ENCODE data around the gene TBC1D5.

The TBC1D5 gene

DNA sequence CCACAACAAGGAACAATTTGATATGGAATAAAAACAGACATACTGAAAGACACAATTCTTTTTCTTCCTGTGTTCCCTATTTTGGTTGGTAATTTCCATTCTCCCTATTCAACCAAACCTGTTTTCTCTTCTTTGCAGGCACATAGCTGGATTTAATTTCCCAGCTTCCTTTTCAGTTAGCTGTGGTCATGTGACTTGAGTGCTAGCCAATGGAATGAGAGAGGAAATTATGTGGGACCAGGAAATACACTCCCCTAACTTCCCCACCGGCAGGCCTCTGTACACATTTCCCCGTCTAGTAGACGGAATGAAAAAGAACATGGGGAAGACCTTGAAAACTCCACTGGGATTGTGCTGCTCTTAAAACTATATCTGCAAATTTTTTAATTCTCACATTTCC, 351.6 kb downstream of the TBC1D5 start:
- H3K9ac ChIP-seq (ENCODE audit: low read length) = no peak overlapping the region
- no peak overlapping the region for H3K4me3 ChIP-seq (ENCODE audit: low read length)
- no peak overlapping the region for H3K27ac ChIP-seq (ENCODE audit: low read depth, low read length)
- H3K36me3 ChIP-seq (ENCODE audit: control insufficient read depth, insufficient read depth, low read length) = no peaks in the 10 kb centered on the region
- H3K27me3 ChIP-seq (ENCODE audit: control insufficient read depth, insufficient read depth, low read length) = no peaks in the 10 kb centered on the region
- no peaks in the 10 kb centered on the region for H3K4me1 ChIP-seq (ENCODE audit: control insufficient read depth, insufficient read depth, low read length)

DNA sequence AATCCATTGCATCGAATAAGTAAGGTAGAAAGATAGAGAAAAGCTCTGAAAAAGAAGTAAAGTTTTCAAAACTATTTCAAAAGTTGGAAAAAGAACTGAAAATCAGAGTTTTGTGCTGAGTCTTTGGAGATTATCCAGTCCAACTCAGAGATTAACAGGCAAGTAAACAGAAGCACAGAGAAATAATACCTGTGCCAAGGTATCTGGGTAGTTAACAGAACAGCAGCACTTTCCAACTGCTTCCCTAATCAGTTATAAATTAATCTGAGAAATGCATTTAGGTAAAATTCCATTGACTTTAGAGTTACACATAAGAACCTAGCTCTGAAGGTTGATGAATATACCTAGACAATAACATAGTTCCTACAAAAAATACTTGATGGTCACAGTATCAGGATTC, 355.3 kb downstream of the TBC1D5 start:
- H3K4me3 ChIP-seq (ENCODE audit: low read length) = no peak overlapping the region

DNA sequence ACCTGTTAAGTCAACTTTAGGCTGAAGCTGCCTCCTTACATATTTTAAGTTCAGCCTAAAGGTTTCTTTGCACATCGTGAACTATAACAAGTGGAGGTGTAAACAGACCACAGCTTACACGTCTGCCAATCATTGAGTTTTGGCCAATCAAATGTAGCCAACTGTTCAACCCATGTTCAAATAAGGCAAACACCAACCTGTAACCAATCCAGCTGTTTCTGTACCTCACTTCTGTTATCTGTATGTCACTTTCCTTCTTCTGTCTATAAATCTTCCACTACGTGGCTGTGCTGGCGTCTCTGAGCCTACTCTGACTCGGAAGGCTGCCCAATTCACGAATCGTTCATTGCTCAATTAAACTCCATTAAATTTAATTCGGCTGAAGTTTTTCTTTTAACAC, 356.0 kb downstream of the TBC1D5 start:
- Histone ChIP-seq H3K27ac (ENCODE audit: low read depth, low read length) (no peak overlapping the region), H3K27me3 (ENCODE audit: control insufficient read depth, insufficient read depth, low read length) (no peaks in the 10 kb centered on the region), H3K4me1 (ENCODE audit: control insufficient read depth, insufficient read depth, low read length) (no peaks in the 10 kb centered on the region), H3K36me3 (ENCODE audit: control insufficient read depth, insufficient read depth, low read length) (no peaks in the 10 kb centered on the region), H3K4me3 (ENCODE audit: low read length) (no peak overlapping the region), H3K9ac (ENCODE audit: low read length) (no peak overlapping the region)

More for the DNA sequence above, 355.3 kb downstream of the TBC1D5 start:
- Histone ChIP-seq H3K9ac (ENCODE audit: low read length) (no peak overlapping the region), H3K4me1 (ENCODE audit: control insufficient read depth, insufficient read depth, low read length) (no peaks in the 10 kb centered on the region), H3K36me3 (ENCODE audit: control insufficient read depth, insufficient read depth, low read length) (no peaks in the 10 kb centered on the region), H3K27me3 (ENCODE audit: control insufficient read depth, insufficient read depth, low read length) (no peaks in the 10 kb centered on the region), H3K27ac (ENCODE audit: low read depth, low read length) (no peak overlapping the region)

DNA sequence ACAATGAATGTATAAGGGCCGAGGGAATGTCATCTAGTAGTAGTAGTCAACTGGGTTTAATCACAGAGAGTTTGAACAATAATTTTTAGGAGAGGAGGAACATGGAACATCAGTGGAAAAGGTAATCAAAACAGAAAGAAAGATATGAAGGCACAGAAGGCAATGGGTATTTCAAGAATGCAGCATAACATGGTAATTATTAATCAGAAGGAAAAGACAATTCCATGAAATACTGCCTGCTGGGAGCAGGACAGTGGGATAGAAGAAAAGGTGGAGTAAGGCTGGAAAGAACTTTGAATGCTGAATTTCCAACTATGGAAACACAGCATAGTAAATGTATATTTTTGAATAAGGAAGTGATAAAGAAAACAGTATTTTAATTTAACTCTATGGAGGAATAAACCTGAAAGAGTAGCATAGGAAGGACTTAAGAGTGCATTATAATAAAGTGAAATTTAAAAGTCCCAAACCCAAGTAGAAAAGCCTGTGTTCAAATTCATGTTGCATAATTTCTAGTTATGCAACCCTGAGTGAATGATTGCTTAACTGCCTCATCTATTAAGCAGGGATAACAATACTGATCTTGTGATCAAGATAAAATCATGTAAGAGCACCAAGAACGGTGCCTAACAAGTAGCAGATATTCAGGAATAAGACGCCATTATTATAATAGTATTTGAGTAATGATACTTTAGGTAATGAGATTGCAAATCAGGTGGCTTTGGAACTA, 357.7 kb downstream of the TBC1D5 start:
- Histone ChIP-seq H3K4me1 (ENCODE audit: control insufficient read depth, insufficient read depth, low read length) (no peaks in the 10 kb centered on the region), H3K27ac (ENCODE audit: low read depth, low read length) (no peak overlapping the region), H3K4me3 (ENCODE audit: low read length) (no peak overlapping the region), H3K9ac (ENCODE audit: low read length) (no peak overlapping the region), H3K27me3 (ENCODE audit: control insufficient read depth, insufficient read depth, low read length) (no peaks in the 10 kb centered on the region), H3K36me3 (ENCODE audit: control insufficient read depth, insufficient read depth, low read length) (no peaks in the 10 kb centered on the region)

DNA sequence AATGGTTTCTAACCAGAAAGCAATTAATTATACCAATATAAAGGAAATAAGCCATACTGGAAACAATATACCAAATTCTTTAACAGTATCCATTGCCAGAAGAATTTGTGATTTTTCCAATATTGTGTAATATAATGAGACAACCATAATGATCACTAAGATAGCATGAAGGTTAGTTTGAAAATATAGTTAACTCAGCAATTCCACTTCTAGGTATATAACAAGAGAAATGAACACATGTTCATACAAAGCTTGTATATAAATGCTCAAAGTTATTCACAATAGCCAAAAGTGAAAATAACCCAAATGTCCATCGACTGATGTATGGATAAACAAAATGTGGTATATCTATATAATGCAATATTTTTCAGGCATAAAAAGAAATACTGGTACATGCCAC, 369.1 kb downstream of the TBC1D5 start:
- H3K4me3 ChIP-seq (ENCODE audit: low read length) = no peak overlapping the region
- no peak overlapping the region for H3K9ac ChIP-seq (ENCODE audit: low read length)
- H3K27ac ChIP-seq (ENCODE audit: low read depth, low read length) = no peak overlapping the region
- H3K4me1 ChIP-seq (ENCODE audit: control insufficient read depth, insufficient read depth, low read length) = no peaks in the 10 kb centered on the region
- H3K36me3 ChIP-seq (ENCODE audit: control insufficient read depth, insufficient read depth, low read length) = no peaks in the 10 kb centered on the region
- no peaks in the 10 kb centered on the region for H3K27me3 ChIP-seq (ENCODE audit: control insufficient read depth, insufficient read depth, low read length)

DNA sequence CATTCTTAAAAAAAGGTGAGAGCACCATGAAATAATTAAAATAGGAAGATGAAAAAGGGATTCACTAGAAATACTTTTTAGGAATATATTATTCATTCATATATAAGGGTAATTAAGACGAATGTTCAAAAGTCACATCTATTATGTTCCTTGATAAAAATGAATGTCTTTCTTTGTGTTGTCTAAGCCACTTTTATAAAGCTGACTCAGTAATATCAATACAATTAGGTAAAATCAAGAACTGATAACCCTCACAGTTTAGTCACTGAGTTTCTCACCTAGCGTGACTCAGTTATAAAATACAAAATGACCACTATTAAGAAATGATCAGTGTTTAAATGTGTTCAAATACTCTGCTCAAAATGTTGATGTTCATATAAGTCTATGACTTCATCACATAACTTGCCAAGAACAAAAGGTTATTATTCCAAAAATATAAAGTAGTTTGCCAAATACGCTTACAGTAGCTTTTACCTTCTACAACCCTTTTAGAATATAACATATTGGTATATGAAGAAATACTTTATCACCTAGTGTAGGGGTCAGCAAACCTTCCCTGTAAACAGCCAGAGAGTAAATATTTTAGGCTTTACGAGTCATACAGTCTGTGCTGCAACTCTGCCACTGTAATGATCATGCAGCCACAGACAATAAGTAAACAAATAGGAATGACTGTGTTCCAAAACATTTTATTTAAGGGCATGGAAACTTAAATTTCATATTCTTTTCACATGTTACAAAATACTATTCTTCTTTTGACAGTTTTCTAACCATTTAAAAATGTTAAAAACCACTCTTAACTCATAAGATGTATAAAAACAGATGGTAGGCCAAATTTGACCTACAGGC, 369.8 kb downstream of the TBC1D5 start:
- Histone ChIP-seq H3K9ac (ENCODE audit: low read length) (no peak overlapping the region), H3K4me1 (ENCODE audit: control insufficient read depth, insufficient read depth, low read length) (no peaks in the 10 kb centered on the region), H3K27ac (ENCODE audit: low read depth, low read length) (no peak overlapping the region), H3K36me3 (ENCODE audit: control insufficient read depth, insufficient read depth, low read length) (no peaks in the 10 kb centered on the region), H3K27me3 (ENCODE audit: control insufficient read depth, insufficient read depth, low read length) (no peaks in the 10 kb centered on the region), H3K4me3 (ENCODE audit: low read length) (no peak overlapping the region)

DNA sequence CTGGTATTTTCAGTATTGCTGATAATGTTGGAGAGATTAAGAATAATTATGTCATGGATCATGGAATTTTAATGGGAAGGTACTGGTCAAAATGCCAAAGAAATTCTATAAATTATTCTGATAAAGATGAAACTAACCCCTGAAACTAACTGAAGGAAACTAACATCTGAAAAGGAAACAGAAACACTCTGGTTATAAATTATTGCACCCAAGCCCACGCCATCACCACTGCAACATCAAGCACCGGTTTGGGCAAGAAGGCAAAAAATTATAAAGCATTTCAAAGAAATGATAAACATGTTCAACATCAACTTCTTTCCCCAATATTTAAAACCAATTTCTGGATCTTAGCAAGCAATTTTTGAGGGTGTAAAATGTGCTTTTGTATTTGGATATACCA, 372.5 kb downstream of the TBC1D5 start:
- H3K36me3 ChIP-seq (ENCODE audit: control insufficient read depth, insufficient read depth, low read length) = no peaks in the 10 kb centered on the region
- H3K4me3 ChIP-seq (ENCODE audit: low read length) = no peak overlapping the region
- H3K9ac ChIP-seq (ENCODE audit: low read length) = no peak overlapping the region
- H3K27me3 ChIP-seq (ENCODE audit: control insufficient read depth, insufficient read depth, low read length) = no peaks in the 10 kb centered on the region
- H3K4me1 ChIP-seq (ENCODE audit: control insufficient read depth, insufficient read depth, low read length) = no peaks in the 10 kb centered on the region
- no peak overlapping the region for H3K27ac ChIP-seq (ENCODE audit: low read depth, low read length)

DNA sequence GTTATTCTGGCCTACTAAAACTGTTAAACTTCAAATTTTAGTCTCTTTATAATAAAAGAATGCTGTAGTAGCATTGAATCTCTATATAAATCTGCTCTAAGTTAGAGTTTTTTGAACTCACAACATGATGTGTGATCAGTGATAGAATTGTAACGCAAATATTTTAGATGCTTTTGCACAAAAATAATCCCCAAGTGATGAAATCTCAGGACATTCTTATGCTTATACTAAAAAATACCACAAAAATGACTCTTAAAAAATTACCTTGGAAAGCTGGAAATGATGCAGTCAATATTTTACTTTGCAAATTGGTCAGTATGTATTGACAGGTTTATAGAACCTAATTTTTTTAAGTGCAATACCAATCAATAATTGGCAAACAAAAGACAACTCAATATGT, 375.3 kb downstream of the TBC1D5 start:
- Histone ChIP-seq H3K9ac (ENCODE audit: low read length) (no peak overlapping the region), H3K27ac (ENCODE audit: low read depth, low read length) (no peak overlapping the region), H3K27me3 (ENCODE audit: control insufficient read depth, insufficient read depth, low read length) (no peaks in the 10 kb centered on the region), H3K4me1 (ENCODE audit: control insufficient read depth, insufficient read depth, low read length) (no peaks in the 10 kb centered on the region), H3K36me3 (ENCODE audit: control insufficient read depth, insufficient read depth, low read length) (no peaks in the 10 kb centered on the region), H3K4me3 (ENCODE audit: low read length) (no peak overlapping the region)

DNA sequence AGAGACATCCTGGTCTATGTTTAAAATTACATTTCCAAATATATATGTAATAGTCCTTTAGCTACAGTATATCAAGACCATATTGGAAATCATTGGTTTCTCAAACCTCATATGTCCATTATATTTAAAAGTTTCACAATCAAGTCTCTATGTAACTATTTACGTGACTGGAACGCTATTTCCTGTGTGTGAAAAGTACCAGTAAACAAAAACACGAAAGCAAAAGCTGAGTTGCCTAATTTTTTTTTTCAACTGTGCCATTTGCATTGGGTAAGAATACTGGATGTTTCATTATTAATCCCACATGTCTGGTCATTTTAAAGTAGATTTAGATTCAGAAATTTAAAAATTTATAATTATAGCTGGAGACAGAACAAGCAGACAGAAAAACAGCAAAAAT, 381.4 kb downstream of the TBC1D5 start:
- no peaks in the 10 kb centered on the region for H3K36me3 ChIP-seq (ENCODE audit: control insufficient read depth, insufficient read depth, low read length)
- no peak overlapping the region for H3K27ac ChIP-seq (ENCODE audit: low read depth, low read length)

DNA sequence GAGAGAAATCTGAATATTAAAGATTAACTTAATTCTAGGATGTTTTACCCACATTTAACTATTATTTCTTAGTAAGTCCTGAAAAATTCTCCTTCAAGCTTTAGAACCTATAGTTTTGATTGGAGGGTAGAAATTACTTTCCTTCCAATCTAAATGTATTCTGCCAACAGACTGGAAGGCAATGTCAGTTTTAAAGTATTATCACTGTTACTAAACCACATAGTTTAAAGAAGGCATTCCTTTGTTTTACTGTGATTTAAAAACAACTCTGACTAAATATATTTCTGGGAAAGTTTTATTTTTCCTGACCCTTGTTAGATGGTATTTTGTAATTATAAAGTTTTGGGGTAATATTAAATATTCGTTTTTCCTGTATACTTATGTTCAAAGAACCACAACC, 382.5 kb downstream of the TBC1D5 start:
- Histone ChIP-seq H3K4me3 (ENCODE audit: low read length) (no peak overlapping the region), H3K27me3 (ENCODE audit: control insufficient read depth, insufficient read depth, low read length) (no peaks in the 10 kb centered on the region), H3K27ac (ENCODE audit: low read depth, low read length) (no peak overlapping the region), H3K4me1 (ENCODE audit: control insufficient read depth, insufficient read depth, low read length) (no peaks in the 10 kb centered on the region), H3K9ac (ENCODE audit: low read length) (no peak overlapping the region), H3K36me3 (ENCODE audit: control insufficient read depth, insufficient read depth, low read length) (no peaks in the 10 kb centered on the region)

More for the DNA sequence above, 381.4 kb downstream of the TBC1D5 start:
- no peak overlapping the region for H3K9ac ChIP-seq (ENCODE audit: low read length)
- no peaks in the 10 kb centered on the region for H3K4me1 ChIP-seq (ENCODE audit: control insufficient read depth, insufficient read depth, low read length)
- no peaks in the 10 kb centered on the region for H3K27me3 ChIP-seq (ENCODE audit: control insufficient read depth, insufficient read depth, low read length)
- no peak overlapping the region for H3K4me3 ChIP-seq (ENCODE audit: low read length)

DNA sequence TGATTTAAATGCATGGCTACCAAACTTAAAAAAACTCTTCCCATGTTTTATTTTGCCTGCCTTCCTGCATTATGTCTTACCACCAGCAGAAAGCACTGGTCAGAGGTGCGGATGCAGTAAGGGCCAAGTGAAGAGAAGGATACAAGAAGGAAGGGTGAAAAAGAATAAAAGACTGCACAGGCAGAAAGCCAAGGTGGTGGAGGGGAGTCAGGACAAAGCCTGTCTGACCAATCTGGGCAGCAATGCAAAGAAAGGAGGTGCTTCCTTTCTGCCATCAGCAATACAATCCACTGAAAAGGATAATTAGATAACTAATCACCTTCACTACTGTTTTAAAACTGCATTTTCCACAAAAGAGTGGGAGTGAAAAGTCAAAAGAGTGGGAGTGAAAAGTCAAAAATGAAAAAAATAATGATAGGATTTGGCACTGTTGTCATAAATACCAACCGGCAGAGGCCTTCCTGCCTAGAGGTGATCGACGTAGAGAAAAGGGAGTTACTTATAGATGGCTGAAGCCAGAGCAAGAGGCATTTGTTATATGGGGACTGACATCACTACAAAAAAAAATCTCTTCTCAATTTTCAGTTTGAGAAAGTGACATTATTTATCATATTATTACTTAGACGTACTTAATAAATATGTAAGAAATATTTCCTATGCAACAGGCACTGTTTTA, 385.3 kb downstream of the TBC1D5 start:
- Histone ChIP-seq H3K36me3 (ENCODE audit: control insufficient read depth, insufficient read depth, low read length) (no peaks in the 10 kb centered on the region), H3K4me3 (ENCODE audit: low read length) (no peak overlapping the region), H3K27me3 (ENCODE audit: control insufficient read depth, insufficient read depth, low read length) (no peaks in the 10 kb centered on the region), H3K9ac (ENCODE audit: low read length) (no peak overlapping the region), H3K4me1 (ENCODE audit: control insufficient read depth, insufficient read depth, low read length) (no peaks in the 10 kb centered on the region), H3K27ac (ENCODE audit: low read depth, low read length) (no peak overlapping the region)

DNA sequence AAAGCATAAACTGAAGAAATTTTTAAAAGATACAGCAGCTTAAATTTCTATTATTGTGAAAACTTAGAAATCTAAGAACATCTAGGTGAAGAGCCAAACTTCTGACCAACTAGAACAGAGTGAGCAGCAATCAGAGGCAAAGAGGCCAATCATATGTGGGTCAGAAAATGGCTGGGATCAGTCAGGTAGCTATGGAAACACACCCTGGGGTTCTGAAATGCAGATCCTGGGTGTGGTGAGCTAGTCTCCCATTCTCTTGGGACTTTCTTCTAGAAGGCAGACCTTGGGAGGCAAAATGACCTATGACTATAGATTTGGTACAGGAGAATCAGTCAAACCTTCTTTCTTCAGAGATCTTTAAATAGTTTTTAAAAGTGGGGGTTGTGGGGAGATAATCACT, 385.8 kb downstream of the TBC1D5 start:
- no peak overlapping the region for H3K4me3 ChIP-seq (ENCODE audit: low read length)
- H3K4me1 ChIP-seq (ENCODE audit: control insufficient read depth, insufficient read depth, low read length) = no peaks in the 10 kb centered on the region
- H3K27me3 ChIP-seq (ENCODE audit: control insufficient read depth, insufficient read depth, low read length) = no peaks in the 10 kb centered on the region
- no peaks in the 10 kb centered on the region for H3K36me3 ChIP-seq (ENCODE audit: control insufficient read depth, insufficient read depth, low read length)
- no peak overlapping the region for H3K27ac ChIP-seq (ENCODE audit: low read depth, low read length)
- no peak overlapping the region for H3K9ac ChIP-seq (ENCODE audit: low read length)
